Measurements from ENCODE around the gene SP9.

DNA sequence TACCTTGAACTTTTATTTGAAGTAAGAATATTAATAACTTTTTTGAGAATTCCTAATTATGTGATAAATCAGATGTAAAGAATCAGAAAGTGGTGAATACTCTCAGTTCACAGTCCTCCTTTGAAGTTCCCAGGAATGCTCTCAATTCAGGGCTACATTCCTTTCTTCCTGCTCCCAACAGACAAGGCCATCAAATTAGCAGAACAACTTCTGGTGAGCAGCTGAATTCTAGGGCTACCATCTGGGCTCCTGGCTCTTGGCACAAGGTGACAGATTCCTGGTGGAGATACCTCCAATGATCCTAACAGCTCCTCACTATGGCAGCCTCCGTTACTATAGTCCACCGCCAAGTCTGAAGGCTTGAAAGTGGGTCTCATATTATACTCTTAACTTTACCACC is 48.6 kb upstream of the SP9 start:
- TF ChIP-seq TEAD4 (IDR thresholded peaks at IDR 0.05) (no peak), RAD21 (IDR thresholded peaks at IDR 0.05; ENCODE audit: low read depth) (no peak), EP300 (IDR thresholded peaks at IDR 0.05; ENCODE audit: borderline replicate concordance) (no peak), CREB1 (IDR thresholded peaks at IDR 0.05; ENCODE audit: low read depth) (no peak)
- TF ChIP-seq, protein P1, sequence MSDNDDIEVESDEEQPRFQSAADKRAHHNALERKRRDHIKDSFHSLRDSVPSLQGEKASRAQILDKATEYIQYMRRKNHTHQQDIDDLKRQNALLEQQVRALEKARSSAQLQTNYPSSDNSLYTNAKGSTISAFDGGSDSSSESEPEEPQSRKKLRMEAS (IDR thresholded peaks at IDR 0.05) = no peak

All from Ishikawa (cell line).